ENCODE measurements around the gene COL4A2. TPM values are rescaled to one million over a fixed set of nuclear protein-coding genes. Genes with fewer than 3 reads are reported as not detected.

The COL4A2 gene
- total and polyA plus RNA-seq, 12 donors, result 70.9 to 1,589 (median 171) TPM

DNA sequence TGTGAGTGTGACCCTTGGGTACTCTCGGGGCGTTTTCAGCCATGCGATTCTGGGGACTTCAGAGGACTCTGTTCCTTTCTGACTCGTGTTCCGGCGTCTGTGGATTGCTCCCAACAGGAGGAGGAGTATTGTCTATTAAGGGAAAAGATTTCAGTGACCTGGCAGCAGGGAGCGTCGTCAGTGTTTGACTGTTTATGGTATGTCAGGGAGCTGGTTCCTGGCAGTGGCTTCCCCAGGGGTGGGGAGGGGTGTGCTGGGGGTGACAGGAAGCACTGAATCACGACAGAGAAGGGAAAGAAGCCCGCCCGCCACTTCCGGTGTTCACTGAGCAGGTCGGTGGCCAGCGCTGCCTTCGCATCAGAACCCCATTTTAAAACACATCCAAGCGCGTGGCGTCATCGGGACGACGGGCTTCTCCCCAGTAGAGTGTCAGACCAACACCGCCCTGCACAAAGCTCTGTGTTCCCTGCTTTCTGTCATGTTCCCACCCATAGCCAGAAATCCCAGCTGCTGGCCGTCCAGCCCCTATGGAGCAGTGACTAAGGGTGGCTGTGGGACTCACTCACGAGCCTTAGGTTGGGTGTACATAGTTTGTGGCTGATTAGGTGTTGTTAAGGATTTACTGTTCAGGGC lies 33.8 kb downstream of the COL4A2 start:
- Histone ChIP-seq H3K27ac (peak overlapping the region; percentile 23 to 90 (median 69)), H3K4me3 (no peak overlapping the region), H3K4me1 (replicated peaks in 1 of 2) (peaks cover 15 to 29% of the 10 kb centered on the region in 2 donors), H3K36me3 (replicated peaks in 1 of 2) (no peaks in the 10 kb centered on the region), H3K27me3 (no peaks in the 10 kb centered on the region), H3K9me3 (replicated peaks in 1 of 3) (no peaks in the 10 kb centered on the region)
- TF ChIP-seq, protein P1, sequence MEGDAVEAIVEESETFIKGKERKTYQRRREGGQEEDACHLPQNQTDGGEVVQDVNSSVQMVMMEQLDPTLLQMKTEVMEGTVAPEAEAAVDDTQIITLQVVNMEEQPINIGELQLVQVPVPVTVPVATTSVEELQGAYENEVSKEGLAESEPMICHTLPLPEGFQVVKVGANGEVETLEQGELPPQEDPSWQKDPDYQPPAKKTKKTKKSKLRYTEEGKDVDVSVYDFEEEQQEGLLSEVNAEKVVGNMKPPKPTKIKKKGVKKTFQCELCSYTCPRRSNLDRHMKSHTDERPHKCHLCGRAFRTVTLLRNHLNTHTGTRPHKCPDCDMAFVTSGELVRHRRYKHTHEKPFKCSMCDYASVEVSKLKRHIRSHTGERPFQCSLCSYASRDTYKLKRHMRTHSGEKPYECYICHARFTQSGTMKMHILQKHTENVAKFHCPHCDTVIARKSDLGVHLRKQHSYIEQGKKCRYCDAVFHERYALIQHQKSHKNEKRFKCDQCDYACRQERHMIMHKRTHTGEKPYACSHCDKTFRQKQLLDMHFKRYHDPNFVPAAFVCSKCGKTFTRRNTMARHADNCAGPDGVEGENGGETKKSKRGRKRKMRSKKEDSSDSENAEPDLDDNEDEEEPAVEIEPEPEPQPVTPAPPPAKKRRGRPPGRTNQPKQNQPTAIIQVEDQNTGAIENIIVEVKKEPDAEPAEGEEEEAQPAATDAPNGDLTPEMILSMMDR (IDR thresholded peaks at IDR 0.05), result no peak
- no peak for TF ChIP-seq POLR2A (IDR thresholded peaks at IDR 0.05)
- WGBS, 4 donors, result 47 to 66% (median 56%) methylated on average over 9 to 24 of the region's 24 CpGs
- intact Hi-C loops (cut with DNase I), result no loop called here
- peak; percentile 49 to 90 (median 70) for DNase-seq

- no peak overlapping the region for H3K4me3 ChIP-seq
- peak in 6 of 7 donors; percentile 28 to 81 (median 58) for DNase-seq
- no peaks in the 10 kb centered on the region for H3K27me3 ChIP-seq
- intact Hi-C loops (cut with DNase I), result no loop called here
- TF ChIP-seq, protein P1 (IDR thresholded peaks at IDR 0.05), result no peak
- no peak for TF ChIP-seq POLR2A (IDR thresholded peaks at IDR 0.05)
- no peaks in the 10 kb centered on the region for H3K9me3 ChIP-seq (replicated peaks in 1 of 3)
- no peaks in the 10 kb centered on the region for H3K36me3 ChIP-seq (replicated peaks in 1 of 2)
- peaks cover 15 to 29% of the 10 kb centered on the region in 2 donors for H3K4me1 ChIP-seq (replicated peaks in 1 of 2)
- H3K27ac ChIP-seq, result peak overlapping the region; percentile 23 to 90 (median 69)
- 21 to 29% (median 27%) methylated on average over 14 of the region's 14 CpGs for WGBS, 4 donors
These were observed 34.6 kb downstream of the COL4A2 start for GRCh38 chr13:110341445-110342244.

DNA sequence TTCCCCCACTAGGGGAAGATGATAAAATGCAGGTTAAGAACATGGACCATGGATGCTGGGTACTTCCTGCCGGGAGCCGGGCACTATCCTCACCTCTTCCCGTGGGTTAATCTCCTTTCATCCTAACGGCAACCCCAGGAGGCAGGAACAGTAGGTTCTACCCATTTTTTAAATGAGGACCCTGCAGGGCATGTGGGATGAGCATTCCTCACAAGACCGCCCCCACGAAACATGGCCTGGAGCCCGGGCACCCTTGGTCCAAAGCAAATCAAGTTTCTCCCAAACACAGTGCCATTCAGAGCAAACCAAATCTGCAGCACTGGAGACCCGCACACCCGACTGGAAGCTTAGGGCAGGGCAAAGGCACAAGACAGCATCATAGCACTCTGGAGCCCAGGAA lies 35.4 kb downstream of the COL4A2 start:
- Histone ChIP-seq H3K36me3 (replicated peaks in 1 of 2) (no peaks in the 10 kb centered on the region), H3K4me3 (no peak overlapping the region), H3K9me3 (replicated peaks in 1 of 3) (no peaks in the 10 kb centered on the region), H3K27ac (peak overlapping the region in 3 of 5 donors; percentile 67 to 90 (median 87)), H3K27me3 (no peaks in the 10 kb centered on the region), H3K4me1 (replicated peaks in 1 of 2) (peaks cover 15 to 31% of the 10 kb centered on the region in 2 donors)
- intact Hi-C loops (cut with DNase I), result no loop called here
- WGBS, 4 donors, result 79 to 93% (median 92%) methylated on average over 5 to 9 of the region's 9 CpGs
- TF ChIP-seq, protein P1 (IDR thresholded peaks at IDR 0.05), result no peak
- TF ChIP-seq POLR2A (IDR thresholded peaks at IDR 0.05), result no peak
- no peak for DNase-seq

- TF ChIP-seq POLR2A (IDR thresholded peaks at IDR 0.05), result no peak
- TF ChIP-seq, protein P1 (IDR thresholded peaks at IDR 0.05), result no peak
- intact Hi-C loops (cut with DNase I), result no loop called here
- peak in 1 of 7 donors; percentile 35 for DNase-seq
These were observed 36.3 kb downstream of the COL4A2 start for GRCh38 chr13:110343241-110343865.

More at GRCh38 chr13:110343241-110343865, 36.3 kb downstream of the COL4A2 start:
- Histone ChIP-seq H3K27me3 (no peaks in the 10 kb centered on the region), H3K4me1 (replicated peaks in 1 of 2) (peaks cover 15 to 36% of the 10 kb centered on the region in 2 donors), H3K36me3 (replicated peaks in 1 of 2) (no peaks in the 10 kb centered on the region), H3K27ac (peak overlapping the region in 1 of 5 donors; percentile 1), H3K9me3 (replicated peaks in 1 of 3) (no peaks in the 10 kb centered on the region), H3K4me3 (no peak overlapping the region)
- 88 to 91% (median 90%) methylated on average over 15 to 16 of the region's 16 CpGs for WGBS, 4 donors
